T-helper 2 cell treated with Interferon-gamma antibody and Interleukin-4, amounts not matched to agents 5 μg/mL and 100 μg/mL, for 36 hours (primary cell): Measurements from ENCODE around the gene PTPRF.
"Not testable (repeated sequence)": the region's sequence is repeated elsewhere in the genome, so short reads cannot be mapped to it uniquely, and the experiment has no call there.

Source experiments
- DNase-seq: peaks from one replicate; pipeline ENCODE4 v3.0.0; 2021; ENCODE audit warnings: low spot score
- H3K27ac Mint-ChIP-seq: one replicate; pipeline ENCODE4 v1.8.0; 2021; ENCODE audit warnings: mild to moderate bottlenecking, mixed read lengths
- H3K27me3 Mint-ChIP-seq: one replicate; pipeline ENCODE4 v1.8.0; 2021; ENCODE audit warnings: low read depth, mixed read lengths
- H3K36me3 Mint-ChIP-seq: one replicate; pipeline ENCODE4 v1.8.0; 2021; ENCODE audit warnings: low read depth, mixed read lengths
- H3K4me1 Mint-ChIP-seq: one replicate; pipeline ENCODE4 v1.8.0; 2021; ENCODE audit warnings: low read depth, mixed read lengths
- H3K4me3 Mint-ChIP-seq: one replicate; pipeline ENCODE4 v1.8.0; 2022; ENCODE audit warnings: mild to moderate bottlenecking, moderate library complexity, mixed read lengths
- H3K9me3 Mint-ChIP-seq: one replicate; pipeline ENCODE4 v1.8.0; 2021; ENCODE audit warnings: mixed read lengths

Gene PTPRF

GRCh38 chr1:43530483-43531106, at the start of gene PTPRF:
Gene PTPRF (plus strand): TSS chr1:43530883. CDS start chr1:43545076, 14,193 bp downstream.
- Mint-ChIP-seq H3K4me3 (peak within 1 kb of the TSS; percentile 88), H3K27ac (no peak within 1 kb of the TSS), H3K27me3 (peaks cover 53% of the 10 kb centered on the region), H3K36me3 (peaks cover 2% of the 10 kb centered on the region), H3K4me1 (peaks cover 10% of the 10 kb centered on the region), H3K9me3 (no peaks in the 10 kb centered on the region)
- DNase-seq, result peak; percentile 29

DNA sequence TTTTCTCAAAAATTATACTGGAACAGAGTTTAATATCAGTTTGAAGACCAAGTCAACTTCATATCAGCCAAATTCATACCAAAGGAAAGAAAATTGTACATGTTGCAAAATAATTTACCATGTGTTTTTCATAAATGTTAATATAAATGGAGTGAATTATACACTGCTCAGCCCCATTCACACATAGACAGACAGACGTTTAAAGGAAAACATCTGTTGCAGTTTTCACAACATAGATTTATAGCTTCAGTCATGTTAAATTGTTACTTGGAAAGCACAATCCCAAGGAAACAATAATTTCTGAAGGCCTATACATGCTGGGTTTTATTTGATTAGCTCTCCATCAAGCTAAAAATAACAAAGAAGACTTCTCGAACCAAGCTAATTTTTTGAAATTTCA, 49.2 kb upstream of the PTPRF start:
- no peak overlapping the region for H3K27ac Mint-ChIP-seq
- H3K4me3 Mint-ChIP-seq, result no peak overlapping the region
- no peaks in the 10 kb centered on the region for H3K36me3 Mint-ChIP-seq
- DNase-seq, result no peak
- peaks cover 6% of the 10 kb centered on the region for H3K4me1 Mint-ChIP-seq
- H3K27me3 Mint-ChIP-seq, result peaks cover 21% of the 10 kb centered on the region
- peaks cover 9% of the 10 kb centered on the region for H3K9me3 Mint-ChIP-seq

DNA sequence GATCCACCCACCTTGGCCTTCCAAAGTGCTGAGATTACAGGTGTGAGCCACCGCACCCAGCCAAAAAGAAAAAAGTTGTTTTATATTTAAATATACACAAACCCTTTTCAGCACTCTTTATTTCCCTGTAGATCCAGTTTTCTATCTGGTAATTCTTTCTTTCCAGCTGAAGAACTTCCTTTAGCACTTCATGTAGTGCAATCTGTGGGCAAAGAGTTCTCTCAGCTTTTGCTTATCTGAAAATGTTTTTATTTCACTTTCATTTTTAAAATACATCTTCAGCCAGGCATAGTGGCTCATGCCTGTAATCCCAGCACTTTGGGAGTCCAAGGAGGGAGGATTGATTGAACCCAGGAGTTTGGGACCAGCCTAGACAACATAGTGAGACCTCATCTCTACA, 48.5 kb upstream of the PTPRF start:
- Mint-ChIP-seq H3K36me3 (no peaks in the 10 kb centered on the region), H3K9me3 (peaks cover 13% of the 10 kb centered on the region), H3K4me1 (peaks cover 6% of the 10 kb centered on the region), H3K4me3 (peak overlapping the region; percentile 3), H3K27ac (no peak overlapping the region), H3K27me3 (peaks cover 16% of the 10 kb centered on the region)
- DNase-seq, result no peak

DNA sequence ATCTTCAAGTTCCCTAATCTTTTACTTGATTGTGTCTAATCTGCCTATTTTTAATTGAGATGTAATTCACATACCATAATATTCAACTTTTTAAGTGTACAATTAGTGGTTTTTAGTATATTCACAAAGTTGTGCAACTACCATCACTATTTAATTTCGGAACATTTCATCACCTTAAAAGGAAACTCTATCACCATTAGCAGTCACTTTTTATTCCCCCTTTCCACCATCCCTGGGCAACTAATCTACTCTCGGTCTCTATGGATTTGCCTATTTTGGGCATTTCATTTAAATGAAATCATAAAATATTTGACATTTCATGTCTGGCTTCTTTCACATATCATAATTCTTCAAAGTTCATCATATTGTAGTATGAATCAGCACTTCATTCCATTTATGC, 46.3 kb upstream of the PTPRF start:
- Mint-ChIP-seq H3K27me3 (peaks cover 8% of the 10 kb centered on the region), H3K9me3 (peaks cover 30% of the 10 kb centered on the region), H3K27ac (no peak overlapping the region), H3K36me3 (no peaks in the 10 kb centered on the region), H3K4me3 (no peak overlapping the region), H3K4me1 (peaks cover 6% of the 10 kb centered on the region)
- DNase-seq, result no peak

DNA sequence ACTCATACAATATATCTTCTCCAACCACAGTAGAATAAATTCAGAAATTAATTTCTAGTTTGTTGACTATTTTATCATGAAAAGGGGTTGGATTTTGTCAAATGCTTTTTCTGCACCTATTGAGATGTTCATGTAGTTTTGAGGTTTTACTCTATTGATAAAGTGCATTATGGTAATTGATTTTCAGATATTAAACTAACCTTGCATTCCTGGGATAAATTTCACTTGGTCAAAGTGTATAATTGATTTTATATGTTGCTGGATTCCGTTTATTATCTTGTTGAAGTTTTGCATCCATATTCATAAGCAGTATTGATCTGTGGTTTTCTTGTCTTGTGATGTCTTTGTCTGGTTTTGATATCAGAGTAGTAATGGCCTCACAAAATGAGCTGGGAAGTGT, 42.5 kb upstream of the PTPRF start:
- Mint-ChIP-seq H3K27me3 (peaks cover 16% of the 10 kb centered on the region), H3K9me3 (peaks cover 45% of the 10 kb centered on the region), H3K36me3 (no peaks in the 10 kb centered on the region), H3K4me1 (no peaks in the 10 kb centered on the region), H3K4me3 (no peak overlapping the region), H3K27ac (no peak overlapping the region)
- DNase-seq, result no peak

DNA sequence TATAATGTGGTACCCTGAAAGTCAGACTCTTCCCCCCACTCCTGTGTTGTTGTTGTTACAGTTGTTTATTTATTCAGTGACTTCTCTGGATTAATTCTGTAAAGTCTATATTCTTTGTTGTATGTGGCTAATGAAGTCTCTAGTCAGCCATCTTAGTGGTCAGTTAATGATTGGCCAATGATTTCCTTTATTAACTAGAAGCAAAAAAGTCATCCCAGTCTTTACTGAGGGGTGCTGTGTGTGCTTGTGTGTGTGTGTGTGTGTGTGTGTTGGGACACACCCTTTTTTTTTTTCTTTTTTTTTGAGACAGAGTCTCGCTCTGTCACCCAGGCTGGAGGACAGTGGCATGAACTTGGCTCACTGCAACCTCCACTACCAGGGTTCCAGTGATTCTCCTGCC, 39.6 kb upstream of the PTPRF start:
- H3K9me3 Mint-ChIP-seq, result peaks cover 40% of the 10 kb centered on the region

GRCh38 chr1:43492826-43493225, 37.9 kb upstream of the PTPRF start:
- Mint-ChIP-seq H3K4me1 (no peaks in the 10 kb centered on the region), H3K4me3 (no peak overlapping the region), H3K27me3 (peaks cover 20% of the 10 kb centered on the region), H3K36me3 (no peaks in the 10 kb centered on the region), H3K27ac (no peak overlapping the region), H3K9me3 (peaks cover 29% of the 10 kb centered on the region)
- DNase-seq, result no peak

More for the DNA sequence above, 39.6 kb upstream of the PTPRF start:
- no peak for DNase-seq
- Mint-ChIP-seq H3K36me3 (no peaks in the 10 kb centered on the region), H3K4me1 (no peaks in the 10 kb centered on the region), H3K27me3 (peaks cover 20% of the 10 kb centered on the region), H3K27ac (no peak overlapping the region), H3K4me3 (no peak overlapping the region)

DNA sequence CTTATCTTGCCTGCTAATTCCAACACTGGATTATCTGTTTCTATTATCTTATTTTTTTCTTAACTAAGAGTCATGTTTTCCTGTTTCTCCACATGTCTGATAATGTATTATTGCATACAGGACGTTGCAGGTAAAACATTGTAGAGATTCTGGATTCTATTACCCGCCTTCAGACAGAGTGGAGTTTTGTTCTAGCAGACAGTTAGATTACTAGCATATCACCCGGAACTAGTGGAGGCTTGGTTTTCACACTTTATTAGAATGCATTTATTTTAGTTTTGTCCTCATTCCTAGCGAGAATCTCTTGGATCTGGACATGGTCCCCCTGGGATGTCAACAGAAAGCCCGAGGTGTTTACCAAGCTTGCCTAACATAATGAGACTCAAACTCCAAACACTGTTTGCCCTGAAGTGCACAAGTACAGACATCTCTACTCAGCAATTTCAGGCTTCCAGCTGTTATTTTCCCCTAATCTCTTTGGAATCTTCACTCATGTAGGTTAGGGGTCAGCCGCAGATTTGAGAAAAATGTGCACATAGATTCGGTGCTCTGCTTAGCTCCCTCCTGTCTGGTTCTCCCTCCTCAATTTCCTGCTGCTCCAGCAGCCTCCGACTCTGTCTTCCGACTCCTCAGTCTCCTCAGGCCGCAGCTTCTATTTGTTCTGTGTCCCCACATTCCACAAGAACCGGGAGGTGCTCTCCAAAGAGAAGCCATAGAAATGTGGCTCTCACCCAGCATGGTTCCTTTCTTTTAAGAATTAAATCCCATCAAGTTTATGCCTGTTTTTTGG, 36.8 kb upstream of the PTPRF start:
- H3K36me3 Mint-ChIP-seq, result no peaks in the 10 kb centered on the region
- peaks cover 20% of the 10 kb centered on the region for H3K27me3 Mint-ChIP-seq
- H3K4me3 Mint-ChIP-seq, result no peak overlapping the region
- H3K9me3 Mint-ChIP-seq, result peaks cover 20% of the 10 kb centered on the region
- H3K27ac Mint-ChIP-seq, result no peak overlapping the region
- no peak for DNase-seq
- H3K4me1 Mint-ChIP-seq, result no peaks in the 10 kb centered on the region

GRCh38 chr1:43495204-43495603, 35.5 kb upstream of the PTPRF start:
- H3K36me3 Mint-ChIP-seq, result no peaks in the 10 kb centered on the region
- H3K4me1 Mint-ChIP-seq, result no peaks in the 10 kb centered on the region
- H3K27ac Mint-ChIP-seq, result no peak overlapping the region
- H3K9me3 Mint-ChIP-seq, result peaks cover 9% of the 10 kb centered on the region
- no peak overlapping the region for H3K4me3 Mint-ChIP-seq
- H3K27me3 Mint-ChIP-seq, result peaks cover 18% of the 10 kb centered on the region
- no peak for DNase-seq

DNA sequence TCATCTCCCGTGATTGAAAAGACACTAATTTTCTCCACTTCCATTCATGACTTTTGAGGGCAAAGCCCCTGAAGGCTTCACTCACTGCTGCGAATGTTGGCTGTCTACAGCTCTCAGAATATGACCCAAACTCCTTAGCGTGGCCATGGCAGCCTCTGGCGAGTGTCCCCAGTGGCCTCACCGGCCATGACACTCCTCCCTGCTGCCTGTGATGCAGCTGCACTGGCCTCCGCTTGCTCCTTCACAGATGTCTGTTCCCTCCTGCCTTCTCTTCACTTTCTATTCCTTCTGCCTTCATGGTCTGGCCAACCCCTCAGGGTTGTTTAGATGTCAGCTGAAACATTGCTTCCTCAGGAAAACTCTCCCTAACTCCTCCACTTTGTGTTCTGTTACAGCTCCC, 30.8 kb upstream of the PTPRF start:
- H3K27me3 Mint-ChIP-seq, result peaks cover 10% of the 10 kb centered on the region
- H3K27ac Mint-ChIP-seq, result no peak overlapping the region
- DNase-seq, result no peak
- H3K36me3 Mint-ChIP-seq, result no peaks in the 10 kb centered on the region
- H3K9me3 Mint-ChIP-seq, result no peaks in the 10 kb centered on the region
- no peaks in the 10 kb centered on the region for H3K4me1 Mint-ChIP-seq
- no peak overlapping the region for H3K4me3 Mint-ChIP-seq

DNA sequence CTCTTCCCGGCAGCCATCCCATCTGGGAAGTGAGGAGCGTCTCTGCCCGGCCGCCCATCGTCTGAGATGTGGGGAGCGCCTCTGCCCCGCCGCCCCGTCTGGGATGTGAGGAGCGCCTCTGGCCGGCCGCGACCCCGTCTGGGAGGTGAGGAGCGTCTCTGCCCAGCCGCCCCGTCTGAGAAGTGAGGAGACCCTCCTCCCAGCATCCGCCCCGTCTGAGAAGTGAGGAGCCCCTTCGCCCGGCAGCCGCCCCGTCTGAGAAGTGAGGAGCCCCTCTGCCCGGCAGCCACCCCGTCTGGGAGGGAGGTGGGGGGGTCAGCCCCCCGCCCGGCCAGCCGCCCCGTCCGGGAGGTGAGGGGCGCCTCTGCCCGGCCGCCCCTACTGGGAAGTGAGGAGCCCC, 28.9 kb upstream of the PTPRF start:
- not testable (repeated sequence) for DNase-seq, H3K4me3 Mint-ChIP-seq, H3K27ac Mint-ChIP-seq, H3K9me3 Mint-ChIP-seq, H3K4me1 Mint-ChIP-seq, H3K27me3 Mint-ChIP-seq, H3K36me3 Mint-ChIP-seq

DNA sequence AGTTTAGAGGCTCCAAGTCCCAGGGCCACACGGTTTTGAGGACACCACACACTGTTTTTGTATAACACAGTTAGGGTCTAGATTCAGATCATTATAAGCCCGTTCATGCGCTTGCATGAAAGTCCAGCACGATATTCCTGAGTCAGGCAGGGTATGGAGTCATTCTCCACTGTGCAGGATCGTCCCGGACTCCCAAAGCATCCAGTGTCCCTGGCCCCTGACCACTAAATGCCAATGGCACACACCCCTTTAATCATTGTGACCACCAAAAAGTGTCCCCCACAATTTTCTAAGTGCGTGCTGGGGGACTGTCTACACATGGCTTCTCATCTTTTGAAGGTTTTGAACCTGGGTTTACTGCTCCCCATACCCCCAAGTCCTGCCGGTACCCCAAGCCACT, 27.1 kb upstream of the PTPRF start:
- H3K27ac Mint-ChIP-seq, result no peak overlapping the region
- peaks cover 2% of the 10 kb centered on the region for H3K4me1 Mint-ChIP-seq
- no peaks in the 10 kb centered on the region for H3K9me3 Mint-ChIP-seq

DNA sequence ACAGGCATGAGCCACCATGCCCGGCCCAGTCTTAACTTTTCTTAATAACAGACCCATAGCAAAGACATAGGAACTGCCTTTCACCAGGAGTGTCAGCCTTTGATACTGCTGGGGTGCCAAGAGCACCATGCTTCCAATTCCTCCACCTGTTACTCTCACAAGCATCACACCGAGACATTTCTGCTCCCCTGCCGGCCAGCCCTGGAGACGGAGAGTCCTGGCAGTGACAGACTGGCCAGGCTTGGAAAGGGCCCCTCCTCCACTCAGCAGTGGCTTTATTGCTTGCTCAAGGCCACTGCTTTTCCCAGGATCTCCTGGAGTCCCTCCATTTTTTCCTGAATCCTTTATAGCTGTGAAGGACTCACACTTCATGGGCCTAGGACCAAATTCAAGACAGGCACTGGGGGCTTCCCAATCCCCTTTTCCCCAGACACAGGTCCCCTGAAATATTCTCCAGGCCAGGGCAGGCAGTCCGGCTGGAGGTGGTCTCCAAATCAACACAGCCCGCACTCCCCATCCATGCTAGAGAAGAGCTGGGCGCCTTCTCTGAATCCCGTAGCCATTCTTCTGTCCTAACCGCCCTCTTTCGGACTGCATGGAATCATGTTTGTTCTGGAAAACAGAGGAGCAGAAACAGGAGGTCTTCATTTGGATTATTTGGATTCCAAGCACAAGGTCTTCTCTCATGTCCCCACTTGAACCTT, 25.5 kb upstream of the PTPRF start:
- H3K27me3 Mint-ChIP-seq, result no peaks in the 10 kb centered on the region
- DNase-seq, result no peak
- H3K27ac Mint-ChIP-seq, result no peak overlapping the region
- no peaks in the 10 kb centered on the region for H3K9me3 Mint-ChIP-seq
- H3K4me3 Mint-ChIP-seq, result no peak overlapping the region
- H3K4me1 Mint-ChIP-seq, result peaks cover 18% of the 10 kb centered on the region
- no peaks in the 10 kb centered on the region for H3K36me3 Mint-ChIP-seq

More for the DNA sequence above, 27.1 kb upstream of the PTPRF start:
- Mint-ChIP-seq H3K36me3 (no peaks in the 10 kb centered on the region), H3K27me3 (peaks cover 6% of the 10 kb centered on the region), H3K4me3 (no peak overlapping the region)
- DNase-seq, result no peak

- H3K4me3 Mint-ChIP-seq, result no peak overlapping the region
- H3K36me3 Mint-ChIP-seq, result no peaks in the 10 kb centered on the region
- H3K27me3 Mint-ChIP-seq, result no peaks in the 10 kb centered on the region
- peaks cover 18% of the 10 kb centered on the region for H3K4me1 Mint-ChIP-seq
- DNase-seq, result no peak
- H3K27ac Mint-ChIP-seq, result no peak overlapping the region
- H3K9me3 Mint-ChIP-seq, result no peaks in the 10 kb centered on the region
Observed at GRCh38 chr1:43506233-43506632, 24.4 kb upstream of the PTPRF start.
